AG09319 (cell line): ENCODE data around the gene SLC6A11.

ENCODE experiments used
- DNase-seq: peaks from one replicate; pipeline ENCODE4 v3.0.0-alpha.2; 2010; ENCODE audit warnings: low read depth; ENCODE audit errors: extremely low read depth
- TF ChIP-seq, protein P1 (sequence below): IDR thresholded peaks from 2 replicates; pipeline ENCODE4 v1.5.1; 2011; ENCODE audit warnings: low read depth, mild to moderate bottlenecking, inconsistent platforms, low read length, moderate library complexity

Gene SLC6A11

DNA sequence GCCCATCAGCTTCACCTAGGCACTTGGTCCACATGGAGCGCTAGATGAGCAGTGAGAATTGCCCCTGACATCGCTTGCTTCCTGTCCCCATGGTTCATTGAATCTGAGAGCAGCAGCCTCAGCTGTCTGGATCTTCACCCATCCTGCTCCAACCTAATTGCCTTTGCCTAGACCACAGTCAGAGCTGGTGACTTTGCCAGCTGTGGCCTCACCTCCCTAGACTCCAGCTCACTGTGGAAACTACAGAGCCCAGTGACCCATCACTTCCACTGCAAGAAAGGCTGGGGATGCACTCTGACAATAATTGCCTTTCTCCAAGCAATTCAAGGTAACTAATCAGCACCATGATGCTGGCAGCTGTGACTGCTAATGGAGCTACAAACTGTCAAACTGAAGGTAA is 145.9 kb downstream of the SLC6A11 start:
- TF ChIP-seq, protein P1, sequence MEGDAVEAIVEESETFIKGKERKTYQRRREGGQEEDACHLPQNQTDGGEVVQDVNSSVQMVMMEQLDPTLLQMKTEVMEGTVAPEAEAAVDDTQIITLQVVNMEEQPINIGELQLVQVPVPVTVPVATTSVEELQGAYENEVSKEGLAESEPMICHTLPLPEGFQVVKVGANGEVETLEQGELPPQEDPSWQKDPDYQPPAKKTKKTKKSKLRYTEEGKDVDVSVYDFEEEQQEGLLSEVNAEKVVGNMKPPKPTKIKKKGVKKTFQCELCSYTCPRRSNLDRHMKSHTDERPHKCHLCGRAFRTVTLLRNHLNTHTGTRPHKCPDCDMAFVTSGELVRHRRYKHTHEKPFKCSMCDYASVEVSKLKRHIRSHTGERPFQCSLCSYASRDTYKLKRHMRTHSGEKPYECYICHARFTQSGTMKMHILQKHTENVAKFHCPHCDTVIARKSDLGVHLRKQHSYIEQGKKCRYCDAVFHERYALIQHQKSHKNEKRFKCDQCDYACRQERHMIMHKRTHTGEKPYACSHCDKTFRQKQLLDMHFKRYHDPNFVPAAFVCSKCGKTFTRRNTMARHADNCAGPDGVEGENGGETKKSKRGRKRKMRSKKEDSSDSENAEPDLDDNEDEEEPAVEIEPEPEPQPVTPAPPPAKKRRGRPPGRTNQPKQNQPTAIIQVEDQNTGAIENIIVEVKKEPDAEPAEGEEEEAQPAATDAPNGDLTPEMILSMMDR: no peak
- DNase-seq: no peak

DNA sequence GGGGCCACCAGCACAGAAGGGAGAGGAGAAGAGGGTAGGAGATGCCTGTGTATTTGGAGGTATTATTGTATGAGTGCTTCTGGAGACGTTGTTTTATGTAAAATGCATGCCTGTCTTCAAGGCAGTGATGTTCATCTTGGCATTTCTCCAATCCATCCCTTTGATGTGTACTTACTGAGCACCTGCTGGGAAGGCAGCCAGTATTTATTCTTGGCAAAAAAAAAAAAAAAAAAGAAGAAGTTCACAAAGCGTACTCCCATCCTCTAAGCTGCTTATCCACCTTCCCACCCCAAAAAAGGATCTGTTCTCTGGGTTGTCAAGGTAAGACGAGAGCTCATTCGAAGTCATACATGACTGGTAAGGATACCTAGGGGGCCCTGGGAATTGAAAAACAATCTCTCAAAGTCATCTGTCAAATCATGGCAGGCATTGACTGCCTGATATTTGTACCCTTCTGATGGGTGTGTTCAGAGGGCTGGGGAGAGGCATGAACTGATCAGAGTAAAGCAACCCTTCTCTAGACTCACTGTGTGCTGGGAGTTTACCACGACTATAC is 146.5 kb downstream of the SLC6A11 start:
- TF ChIP-seq, protein P1: no peak
- no peak for DNase-seq

DNA sequence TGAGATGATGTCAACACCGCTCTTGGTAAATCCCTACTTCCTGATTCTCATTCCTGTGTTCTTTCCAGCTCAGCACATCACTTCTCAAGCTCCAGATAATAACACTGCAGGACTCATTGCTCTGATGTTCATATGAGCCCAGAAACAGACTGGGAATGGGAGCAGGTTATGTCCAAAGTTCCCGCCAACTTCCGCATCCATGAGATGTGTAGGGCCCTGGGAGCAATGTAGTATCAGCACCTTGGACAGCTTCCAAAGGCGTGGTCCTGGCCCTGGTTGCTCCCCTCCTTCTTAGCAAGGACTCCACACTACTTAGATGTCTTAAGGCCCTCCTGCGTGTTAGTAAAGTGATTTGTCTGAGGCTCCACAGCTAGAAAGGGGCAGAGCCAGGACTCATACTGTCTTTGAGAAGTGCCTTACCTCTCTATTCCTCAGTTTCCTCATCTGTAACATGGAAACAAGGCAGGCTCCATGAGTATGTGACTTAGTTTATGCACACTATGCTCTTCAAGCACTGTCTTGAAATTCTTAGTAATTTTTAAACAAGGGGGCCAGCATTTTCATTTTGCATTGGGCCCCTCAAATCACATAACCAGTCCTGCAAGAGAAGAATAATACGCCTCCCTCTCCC is 148.6 kb downstream of the SLC6A11 start:
- no peak for DNase-seq
- TF ChIP-seq, protein P1: no peak

DNA sequence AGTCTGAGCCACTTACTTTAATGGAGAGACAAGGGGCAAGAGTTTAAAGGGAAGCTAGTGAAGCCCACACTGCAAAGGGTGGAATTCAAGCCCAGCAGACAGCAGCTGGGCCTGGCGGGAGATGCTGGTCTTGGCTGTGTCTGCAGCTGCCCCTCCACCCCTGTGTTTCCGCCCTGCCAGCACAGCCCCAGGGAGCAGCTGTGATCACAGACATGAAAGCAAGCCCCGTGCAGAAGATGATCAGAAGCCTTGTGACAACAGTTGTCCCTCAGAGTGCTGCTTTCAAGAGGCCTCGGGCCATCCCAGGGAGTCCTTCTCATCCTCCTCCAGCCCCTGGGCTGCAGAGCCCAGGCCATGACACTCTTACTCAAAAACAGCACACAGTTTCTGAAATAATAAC is 152.4 kb downstream of the SLC6A11 start:
- DNase-seq: no peak
- TF ChIP-seq, protein P1: no peak

DNA sequence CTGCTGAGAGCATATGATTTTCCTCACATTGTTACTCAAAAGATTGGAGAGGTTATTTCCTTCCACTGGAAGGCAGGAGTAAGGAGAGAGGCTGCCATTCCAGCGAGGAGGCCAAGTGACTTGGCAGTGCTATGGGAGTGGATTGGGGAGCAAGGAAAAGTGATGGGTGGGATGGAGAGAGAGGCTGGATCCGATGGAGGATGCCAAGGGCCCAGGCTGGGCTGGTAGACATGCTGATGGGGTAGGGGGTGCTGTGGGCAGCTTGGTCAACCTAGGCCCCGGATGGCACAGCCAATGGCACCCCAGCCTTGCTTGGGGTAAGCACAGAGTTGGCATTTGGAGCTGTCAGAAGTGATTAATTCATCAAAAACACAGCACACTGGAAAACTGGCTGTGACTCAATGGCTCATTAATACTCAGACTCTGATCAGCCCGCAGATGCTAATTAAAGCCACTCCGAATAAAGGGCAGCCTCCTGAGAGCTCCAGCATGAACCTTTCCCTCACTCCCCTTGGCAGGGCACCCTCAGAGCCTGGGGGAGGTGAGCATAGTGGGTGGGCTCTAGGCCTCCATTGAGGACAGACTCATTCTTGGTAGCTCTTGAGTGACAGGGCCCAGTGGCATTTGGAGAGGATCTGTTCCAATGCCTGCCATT is 154.4 kb downstream of the SLC6A11 start:
- no peak for DNase-seq
- TF ChIP-seq, protein P1: no peak

DNA sequence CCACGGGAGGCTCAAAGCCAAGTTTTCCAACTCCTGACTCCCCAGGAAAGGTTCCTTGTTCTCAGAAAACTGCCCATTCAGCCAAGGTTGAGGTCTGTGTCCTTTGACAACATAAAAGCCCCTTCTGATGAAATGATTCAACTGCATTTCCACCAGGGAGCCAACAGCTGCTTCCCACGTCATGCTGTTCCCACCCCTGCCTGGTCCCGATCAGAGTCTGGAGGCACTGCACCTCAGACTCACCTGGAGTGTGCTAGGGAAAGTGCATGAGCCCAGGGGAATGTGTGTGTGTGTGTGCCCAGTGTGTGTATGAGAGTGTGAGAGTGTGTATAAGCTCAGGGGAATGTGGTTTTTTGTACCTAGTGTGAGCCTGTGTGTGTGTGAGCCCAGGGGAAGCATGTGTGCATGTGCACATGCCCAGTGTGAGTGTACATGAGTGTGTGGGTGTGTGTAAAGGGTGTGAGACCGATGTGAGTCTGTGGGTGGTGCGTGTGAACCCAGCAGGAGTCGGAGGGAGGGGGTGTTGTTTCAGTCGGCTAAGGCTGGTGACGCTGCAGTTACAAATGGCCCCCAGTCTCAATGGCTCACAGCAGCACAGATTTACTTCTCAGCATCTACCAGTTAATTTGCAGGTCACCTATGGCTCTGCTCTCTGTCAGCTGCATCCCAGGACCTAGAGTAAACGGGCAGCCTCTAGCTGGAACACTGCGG is 156.2 kb downstream of the SLC6A11 start:
- no peak for DNase-seq

More for the DNA sequence above, 156.2 kb downstream of the SLC6A11 start:
- TF ChIP-seq, protein P1: no peak
